ENCODE results near the gene MMP28. TPM values are rescaled to one million over a fixed set of nuclear protein-coding genes. Genes with fewer than 3 reads are reported as not detected.

MMP28 gene
- total RNA-seq, 4 donors from 2014 or later: 62.5 to 115 (median 79.1) TPM

DNA sequence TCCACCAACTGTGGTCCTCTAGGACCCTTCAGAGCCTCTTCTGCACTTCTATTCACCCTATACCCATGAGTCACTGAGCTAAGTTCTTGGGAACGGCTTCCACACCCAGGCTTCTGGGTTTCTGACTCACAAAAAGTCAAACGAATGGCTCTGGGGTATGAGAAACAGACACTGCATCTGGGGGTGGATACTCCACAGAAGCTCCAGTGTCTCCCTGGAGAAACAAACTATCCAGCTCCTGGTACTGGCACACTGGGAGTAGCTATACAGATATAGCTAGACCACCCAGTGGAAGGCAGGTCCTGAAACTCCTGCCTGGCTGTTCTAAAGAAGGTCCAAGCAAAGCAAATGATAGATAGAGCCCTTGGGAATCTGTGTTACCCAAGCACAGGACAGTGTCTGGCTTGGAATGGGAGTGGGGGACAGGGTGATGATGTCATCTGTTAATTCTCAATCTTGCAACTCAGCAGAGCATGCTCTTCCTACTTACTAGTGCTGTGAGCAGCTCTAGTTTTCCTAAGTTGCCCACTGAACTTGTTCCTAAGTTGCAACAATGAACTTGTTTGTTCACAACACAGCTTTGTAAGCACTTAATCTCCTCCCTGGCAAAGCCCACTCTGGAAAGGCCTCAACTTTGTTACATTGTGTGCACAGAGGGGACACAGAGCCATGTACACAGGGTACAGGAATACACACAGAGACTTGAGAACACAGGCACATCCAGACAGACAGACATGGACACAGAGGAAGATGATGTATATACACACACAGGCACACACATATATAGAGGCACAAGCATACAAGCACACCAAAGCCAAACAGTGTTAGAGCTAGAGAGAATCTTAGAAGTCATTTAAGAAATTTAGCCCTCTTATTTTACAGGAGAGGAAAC lies 6.7 kb downstream of the MMP28 start:
- intact Hi-C loops (cut with DNase I; ENCODE audit: low total_unique reads): no loop called here
- 13 to 27% methylated on average over 2 of the region's 2 CpGs for WGBS, 2 donors
- TF ChIP-seq, protein P1, sequence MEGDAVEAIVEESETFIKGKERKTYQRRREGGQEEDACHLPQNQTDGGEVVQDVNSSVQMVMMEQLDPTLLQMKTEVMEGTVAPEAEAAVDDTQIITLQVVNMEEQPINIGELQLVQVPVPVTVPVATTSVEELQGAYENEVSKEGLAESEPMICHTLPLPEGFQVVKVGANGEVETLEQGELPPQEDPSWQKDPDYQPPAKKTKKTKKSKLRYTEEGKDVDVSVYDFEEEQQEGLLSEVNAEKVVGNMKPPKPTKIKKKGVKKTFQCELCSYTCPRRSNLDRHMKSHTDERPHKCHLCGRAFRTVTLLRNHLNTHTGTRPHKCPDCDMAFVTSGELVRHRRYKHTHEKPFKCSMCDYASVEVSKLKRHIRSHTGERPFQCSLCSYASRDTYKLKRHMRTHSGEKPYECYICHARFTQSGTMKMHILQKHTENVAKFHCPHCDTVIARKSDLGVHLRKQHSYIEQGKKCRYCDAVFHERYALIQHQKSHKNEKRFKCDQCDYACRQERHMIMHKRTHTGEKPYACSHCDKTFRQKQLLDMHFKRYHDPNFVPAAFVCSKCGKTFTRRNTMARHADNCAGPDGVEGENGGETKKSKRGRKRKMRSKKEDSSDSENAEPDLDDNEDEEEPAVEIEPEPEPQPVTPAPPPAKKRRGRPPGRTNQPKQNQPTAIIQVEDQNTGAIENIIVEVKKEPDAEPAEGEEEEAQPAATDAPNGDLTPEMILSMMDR (IDR thresholded peaks at IDR 0.05): no peak
- TF ChIP-seq POLR2A (IDR thresholded peaks at IDR 0.05): no peak
- DNase-seq (ENCODE audit: low spot score in 2 of 2): peak; percentile 39 to 68
- H3K4me3 ChIP-seq (ENCODE audit: low read depth, poor library complexity, severe bottlenecking): no peak overlapping the region

DNA sequence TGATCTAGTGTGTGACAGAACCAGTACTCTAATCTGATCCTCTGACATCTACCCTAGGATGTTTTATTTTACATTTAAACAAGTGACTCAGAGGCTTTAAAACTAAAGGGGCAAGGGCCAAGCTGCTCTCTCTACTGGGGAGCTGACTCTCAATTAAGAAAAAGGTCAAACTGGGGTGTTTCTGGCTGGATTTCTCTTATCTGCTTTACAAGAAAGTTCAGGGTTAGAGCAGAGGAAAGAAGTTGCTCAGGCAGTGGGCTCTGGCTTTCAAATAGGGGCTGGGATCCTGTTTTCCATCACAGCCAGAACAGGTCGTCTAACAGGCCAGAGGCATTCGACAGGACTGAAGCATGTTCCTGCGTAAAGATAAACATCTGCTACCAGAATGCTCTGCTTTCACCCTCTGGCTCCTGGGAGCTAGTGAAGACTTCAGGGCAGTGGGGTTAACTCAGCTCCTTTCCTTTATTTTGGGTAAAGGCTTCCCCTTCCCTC lies 8.5 kb downstream of the MMP28 start:
- intact Hi-C loops (cut with DNase I; ENCODE audit: low total_unique reads): no loop called here
- DNase-seq (ENCODE audit: low spot score in 2 of 2): peak in 1 of 2 donors; percentile 61
- TF ChIP-seq POLR2A (IDR thresholded peaks at IDR 0.05): no peak
- TF ChIP-seq, protein P1 (IDR thresholded peaks at IDR 0.05): no peak
- no peak overlapping the region for H3K4me3 ChIP-seq (ENCODE audit: low read depth, poor library complexity, severe bottlenecking)
- 26 to 36% methylated on average over 3 of the region's 3 CpGs for WGBS, 2 donors

DNA sequence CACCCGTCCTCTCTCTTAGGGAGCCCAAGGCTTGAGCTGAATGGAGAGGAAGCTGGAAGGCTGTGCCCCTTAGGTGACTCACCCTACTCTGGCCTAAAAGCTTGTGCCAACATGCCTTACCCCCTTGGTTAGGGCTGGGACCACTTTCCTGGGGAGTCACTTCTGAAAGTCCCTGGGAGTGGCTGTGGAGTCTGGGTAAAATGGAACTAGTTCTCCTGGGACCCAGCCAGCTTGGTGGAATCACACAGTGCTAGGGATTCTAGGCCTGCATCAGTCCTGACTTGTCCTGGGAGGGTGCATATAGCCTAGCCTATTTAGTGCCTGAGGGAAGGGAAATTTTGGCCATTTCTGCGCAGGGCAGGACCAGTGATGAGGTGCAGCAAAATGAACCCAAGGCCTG lies 10.5 kb downstream of the MMP28 start:
- intact Hi-C loops (cut with DNase I; ENCODE audit: low total_unique reads): no loop called here
- H3K4me3 ChIP-seq (ENCODE audit: low read depth, poor library complexity, severe bottlenecking): no peak overlapping the region
- WGBS, 2 donors: 48 to 70% methylated on average over 2 of the region's 2 CpGs
- peak in 1 of 2 donors; percentile 43 for DNase-seq (ENCODE audit: low spot score in 2 of 2)
- TF ChIP-seq POLR2A (IDR thresholded peaks at IDR 0.05): no peak
- TF ChIP-seq, protein P1 (IDR thresholded peaks at IDR 0.05): no peak

DNA sequence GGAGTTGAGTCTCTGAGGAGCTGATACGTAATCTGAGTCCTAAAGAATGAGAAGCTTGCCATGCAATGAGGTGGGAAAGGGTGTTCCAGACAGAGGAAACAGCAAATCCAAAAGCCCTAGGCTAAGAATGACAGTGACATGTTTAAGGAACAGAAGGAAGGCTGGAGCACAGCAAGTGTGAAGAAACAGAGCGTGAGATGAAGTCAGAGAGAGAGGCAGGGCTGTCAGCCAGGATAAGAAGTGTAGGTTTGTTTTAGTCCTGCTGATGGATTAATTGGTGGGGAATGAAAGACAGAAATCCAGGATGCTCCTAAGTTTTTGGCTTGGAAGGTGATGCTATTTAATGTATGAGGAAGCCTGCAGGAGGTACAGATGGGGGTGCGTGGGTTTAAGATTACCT lies 14.5 kb downstream of the MMP28 start:
- WGBS, 2 donors: 72 to 76% methylated on average over 3 of the region's 3 CpGs

DNA sequence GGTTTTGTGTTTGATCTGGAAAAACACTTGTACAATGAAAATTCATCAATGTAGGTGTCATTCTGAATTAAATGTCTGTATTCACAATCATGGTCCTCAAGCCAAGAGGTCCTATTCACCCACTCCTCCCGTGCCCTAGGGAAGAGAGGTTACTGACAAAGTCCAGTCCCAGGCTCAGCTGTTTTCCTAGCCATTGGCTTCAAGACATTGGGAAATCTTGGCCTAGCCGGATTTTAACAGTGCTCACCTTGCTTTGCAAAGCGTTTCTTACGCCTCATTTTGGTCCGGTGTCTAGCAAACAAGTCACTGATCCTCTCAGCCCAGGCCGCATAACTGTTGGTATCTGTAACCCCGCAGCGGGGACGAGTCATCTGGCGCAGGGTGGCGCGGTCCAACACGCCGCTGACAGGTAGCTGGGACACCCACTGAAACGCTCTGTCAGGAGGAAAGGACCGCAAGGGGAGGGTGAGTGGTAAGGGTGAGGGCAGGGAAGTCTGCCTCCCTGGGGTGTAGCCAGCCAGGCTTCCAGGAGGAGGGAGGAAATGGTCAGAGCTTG lies 16.7 kb downstream of the MMP28 start:
- WGBS, 2 donors: 80 to 89% methylated on average over 16 of the region's 16 CpGs
- intact Hi-C loops (cut with DNase I; ENCODE audit: low total_unique reads): no loop called here
- H3K4me3 ChIP-seq (ENCODE audit: low read depth, poor library complexity, severe bottlenecking): no peak overlapping the region
- no peak for DNase-seq (ENCODE audit: low spot score in 2 of 2)
- TF ChIP-seq POLR2A (IDR thresholded peaks at IDR 0.05): no peak
- TF ChIP-seq, protein P1 (IDR thresholded peaks at IDR 0.05): no peak

More for the DNA sequence above, 14.5 kb downstream of the MMP28 start:
- intact Hi-C loops (cut with DNase I; ENCODE audit: low total_unique reads): no loop called here
- no peak for TF ChIP-seq POLR2A (IDR thresholded peaks at IDR 0.05)
- no peak for DNase-seq (ENCODE audit: low spot score in 2 of 2)
- no peak overlapping the region for H3K4me3 ChIP-seq (ENCODE audit: low read depth, poor library complexity, severe bottlenecking)

DNA sequence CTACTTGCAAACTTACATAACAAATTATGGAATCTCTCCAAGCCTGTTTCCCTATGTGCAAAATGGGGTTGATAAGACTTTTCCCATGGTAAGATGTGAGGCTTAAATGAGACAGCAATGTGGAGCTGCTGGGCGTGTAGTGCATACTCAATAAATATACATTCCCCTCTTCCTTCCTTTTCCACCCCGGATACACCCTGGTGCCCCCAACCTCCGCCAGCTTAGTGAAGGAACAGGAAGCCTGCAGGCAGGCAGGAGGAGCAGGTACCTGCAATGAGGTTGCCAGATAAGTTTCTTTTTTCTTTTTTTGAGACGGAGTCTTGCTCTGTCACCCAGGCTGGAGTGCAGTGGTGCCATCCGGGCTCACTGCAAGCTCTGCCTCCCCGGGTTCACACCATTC lies 19.9 kb downstream of the MMP28 start:
- TF ChIP-seq POLR2A (IDR thresholded peaks at IDR 0.05): no peak
- TF ChIP-seq, protein P1 (IDR thresholded peaks at IDR 0.05): no peak
- no peak overlapping the region for H3K4me3 ChIP-seq (ENCODE audit: low read depth, poor library complexity, severe bottlenecking)
- intact Hi-C loops (cut with DNase I; ENCODE audit: low total_unique reads): no loop called here
- DNase-seq (ENCODE audit: low spot score in 2 of 2): no peak
- 44 to 63% methylated on average over 6 of the region's 6 CpGs for WGBS, 2 donors

Data from lower leg skin (tissue), 4 donors.